GM18873 (cell line): ENCODE data around the gene WDR35.
A peak's percentile ranks its signal among the peaks of the same experiment; 100 is the strongest.

Source experiments
- ATAC-seq: cut with Tn5 transposase; IDR thresholded peaks from one replicate; pipeline ENCODE4 v1.9.1; 2021; ENCODE audit warnings: mild to moderate bottlenecking, moderate library complexity, moderate number of reproducible peaks; ENCODE audit not compliant: unreplicated experiment, low FRiP score

The WDR35 gene

DNA sequence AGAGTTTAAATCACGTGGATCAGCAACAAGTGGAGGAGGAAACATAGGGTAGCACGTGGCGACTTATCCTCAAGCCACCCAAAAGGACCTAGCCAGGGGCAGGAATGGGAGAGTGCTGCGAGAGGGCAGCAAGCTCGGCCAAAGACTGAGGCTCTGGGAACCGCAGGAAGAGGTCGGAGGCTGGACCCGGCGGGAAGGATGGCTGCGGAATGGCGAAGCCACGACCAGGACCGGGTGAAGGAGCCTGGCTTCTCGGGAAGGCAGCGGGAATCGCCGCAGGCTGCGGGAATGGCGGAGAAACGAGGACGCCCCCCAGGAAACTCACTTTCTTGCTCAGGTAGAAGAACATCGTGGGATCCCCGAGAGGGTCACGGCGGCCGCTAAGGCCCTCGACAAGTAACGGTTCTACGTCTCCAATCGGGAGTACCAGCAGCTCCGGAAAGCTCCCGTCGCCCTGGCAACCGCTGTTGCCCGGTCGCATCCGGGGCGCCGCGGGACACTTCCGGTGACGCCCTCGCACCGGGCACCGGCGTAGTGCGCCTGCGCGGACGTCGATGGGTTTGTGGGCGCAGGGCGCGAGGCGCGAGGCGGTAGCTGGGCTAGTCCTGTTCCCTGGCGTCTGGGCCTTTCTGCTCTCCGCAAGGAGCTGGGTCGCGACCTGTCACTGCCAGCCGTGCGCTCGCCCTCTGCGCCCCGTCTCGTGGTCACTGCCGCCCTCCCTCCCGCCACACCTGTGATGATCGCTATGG, at the start of gene WDR35:
Gene WDR35, minus strand, starts transcription at position 439 of the 749 bp plus-strand sequence. Its CDS starts 90 bp downstream, at position 349.
- peak; percentile 76 for ATAC-seq

DNA sequence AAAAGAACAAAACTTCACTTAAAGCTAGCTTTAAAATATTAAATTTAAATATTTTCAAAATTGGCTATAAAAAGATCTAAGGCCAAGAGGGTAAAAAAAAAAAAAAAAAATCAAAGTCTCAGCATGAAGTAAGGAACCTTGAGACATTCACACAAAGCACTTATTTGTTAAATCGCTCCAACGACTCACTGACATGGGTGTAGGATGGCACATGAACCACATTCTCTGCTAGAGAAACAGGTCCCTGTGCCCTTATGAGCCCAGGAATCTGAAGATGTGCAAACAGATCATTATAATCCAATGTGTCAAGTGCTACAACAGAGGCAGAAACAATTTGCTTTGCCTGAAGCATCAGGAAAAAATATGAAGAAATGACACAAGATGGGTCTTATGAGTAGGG, 47.8 kb upstream of the WDR35 start:
- no peak for ATAC-seq

DNA sequence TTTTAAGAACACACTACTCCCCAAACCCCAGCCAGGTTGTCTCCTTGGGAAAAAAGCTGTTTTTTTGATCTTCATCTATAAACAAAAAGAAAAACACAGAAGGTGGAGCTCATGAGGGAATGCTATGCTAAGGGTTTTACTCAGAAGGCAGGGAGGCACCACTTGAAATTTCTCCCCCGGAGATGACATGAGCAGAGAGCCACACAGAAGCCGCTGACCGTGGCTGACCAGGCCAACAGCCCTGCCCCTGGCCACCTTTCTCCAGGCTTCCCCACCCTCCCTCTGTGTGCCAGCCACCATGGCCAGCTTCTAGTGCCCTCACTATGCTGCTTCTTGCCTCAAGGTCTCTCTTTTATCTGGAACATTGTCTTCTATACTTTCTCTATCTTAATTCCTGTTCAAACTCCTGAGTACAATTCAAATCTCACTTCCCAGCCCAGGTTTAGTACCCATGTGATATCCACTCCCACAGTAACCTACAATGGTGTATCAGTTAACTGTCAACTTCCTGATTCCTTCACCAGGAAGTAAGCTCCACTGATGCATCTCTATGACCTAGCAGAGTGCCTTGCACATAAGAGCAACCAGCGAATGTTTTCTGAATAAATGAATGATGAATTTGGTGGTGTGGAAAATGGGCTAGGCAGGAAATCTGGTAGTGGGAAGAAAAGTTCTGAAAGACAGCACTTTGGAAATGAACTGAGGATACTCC, 46.2 kb upstream of the WDR35 start:
- no peak for ATAC-seq

DNA sequence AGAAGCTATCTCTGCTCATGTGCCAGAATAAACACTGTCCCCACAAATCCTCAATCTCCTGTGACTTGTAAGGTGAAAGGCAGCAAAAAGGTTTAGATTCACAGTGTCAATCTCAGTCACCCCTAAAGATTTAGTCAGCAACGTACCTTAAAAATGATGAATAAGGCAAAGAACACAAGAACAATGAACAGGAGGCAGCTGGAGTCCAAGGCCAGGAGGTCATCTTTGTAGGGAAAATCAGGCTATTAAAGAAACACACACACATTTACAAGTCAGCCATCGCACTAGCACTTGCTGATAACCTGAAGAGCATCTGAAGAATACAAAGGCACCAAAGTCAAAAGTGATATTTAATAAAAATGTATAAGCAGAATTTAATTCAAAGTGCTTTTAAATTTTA, 44.9 kb upstream of the WDR35 start:
- no peak for ATAC-seq

DNA sequence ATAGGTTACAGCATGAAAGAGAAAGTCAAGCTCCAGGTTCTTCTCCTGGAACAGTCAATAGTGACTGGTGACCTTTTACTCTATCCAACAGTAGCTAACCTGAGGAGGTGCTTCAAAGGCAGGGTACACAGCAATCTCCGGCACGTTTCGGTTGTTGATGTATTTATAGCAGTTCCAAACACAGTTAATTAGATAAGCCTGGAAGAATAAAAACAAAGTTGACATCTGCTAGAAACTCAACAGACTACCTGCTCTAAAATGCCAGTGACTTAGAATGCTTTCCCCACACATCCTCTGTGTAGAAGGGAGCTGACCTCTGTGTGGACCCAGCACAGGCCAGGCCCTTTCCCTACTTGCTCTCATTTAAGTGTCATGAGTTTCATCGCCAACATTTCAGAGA, 44.3 kb upstream of the WDR35 start:
- no peak for ATAC-seq

DNA sequence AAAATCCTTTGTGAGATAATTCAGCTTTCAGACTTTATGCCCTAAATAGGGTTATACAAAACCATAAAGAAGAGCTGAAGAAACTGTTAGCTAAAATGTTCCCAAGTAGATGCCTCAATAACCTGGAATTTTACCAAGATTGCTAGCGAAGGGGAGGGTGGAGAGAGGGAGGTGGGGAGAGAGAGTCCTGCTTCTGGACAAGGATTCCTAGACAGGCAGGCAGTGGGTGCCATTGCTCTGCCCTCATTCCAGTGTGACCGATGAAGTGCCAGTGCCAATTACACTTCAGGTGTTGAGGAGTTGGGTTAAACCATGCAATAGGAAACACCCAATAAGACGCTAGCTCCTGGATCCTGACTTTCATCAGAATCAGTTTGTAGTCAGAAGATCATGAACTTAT, 43.4 kb upstream of the WDR35 start:
- no peak for ATAC-seq

DNA sequence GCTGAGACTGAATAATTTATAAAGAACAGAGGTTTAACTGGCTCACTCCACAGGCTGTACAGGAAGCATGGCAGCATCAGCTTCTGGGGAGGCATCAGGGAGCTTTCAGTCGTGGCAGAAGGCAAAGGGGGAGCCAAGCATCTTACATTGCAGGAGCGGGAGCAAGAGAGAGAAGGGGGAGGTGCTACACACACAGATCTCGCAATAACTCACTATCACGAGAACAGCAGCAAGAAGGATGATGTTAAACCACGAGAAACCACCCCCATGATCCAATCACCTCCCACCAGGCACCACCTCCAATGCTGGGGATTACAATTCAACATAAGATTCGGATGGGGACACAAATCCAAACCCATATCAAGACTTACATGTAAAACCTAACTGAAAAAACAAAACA, 40.3 kb upstream of the WDR35 start:
- no peak for ATAC-seq

DNA sequence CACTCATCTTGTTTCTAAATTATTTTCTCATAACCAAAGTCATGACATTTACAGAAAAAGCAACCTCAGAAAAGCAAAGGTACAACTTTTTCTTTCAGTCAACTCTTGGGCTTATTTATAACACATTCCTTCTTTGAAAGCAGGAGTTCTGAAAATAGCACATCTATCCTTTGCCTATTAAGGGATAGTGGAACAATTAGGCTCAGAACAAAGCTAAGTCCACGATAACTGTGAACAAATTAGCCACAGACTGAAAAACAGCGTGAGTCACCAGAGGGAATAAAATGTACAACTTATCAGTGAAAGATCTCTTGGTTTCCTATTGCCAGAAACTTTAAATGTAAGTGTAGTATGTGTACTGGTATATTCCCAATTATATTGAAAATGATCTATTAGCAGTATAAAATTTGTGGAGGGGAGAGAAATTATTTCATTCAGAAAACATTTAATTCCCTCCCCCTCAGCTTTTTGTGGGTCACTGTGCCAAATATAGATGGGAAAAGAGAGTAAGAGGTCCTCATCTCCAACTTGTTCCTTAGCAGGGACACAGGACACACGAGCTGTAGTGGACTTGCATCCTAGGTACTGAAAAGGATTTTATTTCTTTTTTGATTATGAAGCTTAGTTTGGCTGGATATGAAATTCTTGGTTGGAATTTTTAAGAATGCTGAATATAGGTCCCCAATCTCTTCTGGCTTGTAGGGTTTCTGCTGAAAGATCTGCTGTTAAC, 38.0 kb upstream of the WDR35 start:
- no peak for ATAC-seq

DNA sequence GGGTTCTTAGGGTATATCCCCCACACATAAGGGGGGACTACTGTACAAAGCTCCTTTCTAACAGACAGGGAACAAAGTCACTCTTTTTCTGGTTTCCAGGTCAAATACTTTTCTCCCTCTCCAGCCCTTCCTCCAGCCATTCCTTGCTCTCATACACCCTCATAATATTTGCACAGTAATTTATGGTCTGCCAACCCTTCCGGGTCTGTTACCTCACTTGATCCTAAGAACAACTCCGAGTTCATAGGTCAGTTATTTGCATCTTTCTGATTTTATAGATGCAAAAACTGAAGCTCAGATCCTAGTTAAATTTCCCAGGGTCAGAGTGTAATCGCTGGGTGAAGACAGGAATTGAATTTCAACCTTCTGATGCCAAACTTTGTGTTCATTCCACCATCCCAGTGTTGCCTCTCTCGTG, 37.4 kb upstream of the WDR35 start:
- no peak for ATAC-seq

DNA sequence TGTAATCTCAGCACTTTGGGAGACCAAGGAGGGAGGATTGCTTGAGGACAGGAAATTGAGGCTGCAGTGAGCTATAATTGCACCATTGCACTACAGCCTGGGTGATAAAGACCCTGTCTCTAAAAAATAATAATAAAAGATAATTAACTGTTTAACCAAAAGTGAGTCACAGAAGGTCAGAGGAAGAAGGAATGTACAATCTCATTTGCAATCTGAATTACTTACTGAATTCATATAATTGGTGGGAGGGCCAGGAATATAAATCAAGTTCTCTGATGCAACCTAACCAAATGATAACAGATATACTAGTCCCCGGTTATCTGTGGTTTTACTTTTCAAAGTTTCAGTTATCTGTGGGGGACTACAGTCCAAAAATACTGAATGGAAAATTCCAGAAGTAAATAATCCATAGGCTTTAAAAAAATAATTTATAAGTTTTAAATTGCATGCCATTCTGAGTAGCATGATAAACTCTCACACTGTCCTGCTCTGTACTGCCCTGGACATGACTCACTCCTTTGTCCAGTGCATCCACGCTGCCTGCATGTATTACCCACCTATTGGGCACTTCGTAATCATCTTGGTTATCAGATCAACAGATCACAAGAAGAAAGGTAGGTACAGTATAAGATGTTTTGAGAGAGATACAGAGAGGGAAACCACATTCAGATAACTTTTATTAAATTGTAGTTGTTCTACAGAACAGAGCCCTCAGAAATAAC, 35.3 kb upstream of the WDR35 start:
- ATAC-seq = no peak

DNA sequence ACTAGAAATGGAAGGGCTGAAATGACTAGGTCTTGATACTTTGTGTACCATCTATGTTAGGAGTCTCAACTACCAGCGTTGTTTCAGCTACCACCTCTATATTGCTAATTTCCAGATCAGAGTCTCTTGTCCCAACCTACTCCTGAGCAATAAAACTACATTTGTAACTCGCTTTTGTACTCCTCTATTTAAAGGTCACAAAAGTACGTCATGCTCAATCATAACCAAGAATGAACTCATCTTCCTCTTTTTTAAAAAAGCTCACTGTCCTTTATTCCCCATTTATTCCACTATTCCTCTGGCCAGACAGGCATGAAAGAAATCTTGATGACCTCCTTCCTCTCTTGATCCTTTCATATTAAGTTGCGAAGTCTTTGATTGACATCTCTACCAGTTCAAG, 33.8 kb upstream of the WDR35 start:
- no peak for ATAC-seq

DNA sequence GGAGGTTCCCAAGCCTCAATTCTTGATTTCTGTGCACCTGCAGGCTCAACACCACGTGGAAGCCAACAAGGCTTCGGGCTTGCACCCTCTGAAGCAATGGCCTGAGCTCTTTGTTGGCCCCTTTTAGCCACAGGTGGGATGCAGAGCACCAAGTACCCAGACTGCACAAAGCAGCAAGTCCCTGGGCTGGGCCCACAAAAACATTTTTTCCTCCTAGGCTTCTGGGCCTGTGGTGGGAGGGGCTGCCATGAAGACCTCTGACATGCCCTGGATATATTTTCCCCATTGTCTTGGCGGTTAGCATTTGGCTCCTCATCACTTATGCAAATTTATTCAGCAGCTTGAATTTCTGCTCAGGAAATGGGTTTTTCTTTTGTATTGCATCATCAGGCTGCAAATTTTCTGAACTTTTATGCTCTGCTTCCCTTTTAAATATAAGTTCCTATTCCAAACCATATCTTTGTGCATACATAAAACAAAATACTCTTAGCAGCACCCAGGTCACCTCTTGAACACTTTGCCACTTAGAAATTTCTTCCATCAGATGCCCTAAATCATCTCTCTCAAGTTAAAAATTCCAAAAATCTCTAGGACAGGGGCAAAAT, 31.6 kb upstream of the WDR35 start:
- no peak for ATAC-seq

DNA sequence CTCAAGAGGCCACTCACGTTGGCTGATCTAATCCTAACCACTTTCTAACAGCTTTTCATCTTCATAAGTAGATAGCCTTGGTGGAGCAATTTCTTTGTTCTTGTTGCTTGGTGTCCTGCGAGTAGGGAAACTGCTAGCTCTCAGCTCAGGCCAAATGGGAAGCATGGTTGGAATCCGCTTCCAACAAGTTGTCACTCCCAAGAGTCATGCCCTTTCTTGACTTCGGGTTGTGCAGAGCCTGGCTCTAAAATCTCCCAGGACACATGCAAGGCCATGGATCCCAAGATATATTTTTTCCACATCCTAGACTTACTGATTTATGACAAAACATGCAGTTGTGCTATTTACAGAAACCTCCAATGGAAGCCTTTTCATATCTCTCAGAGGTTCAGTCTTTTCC, 29.8 kb upstream of the WDR35 start:
- ATAC-seq = no peak

DNA sequence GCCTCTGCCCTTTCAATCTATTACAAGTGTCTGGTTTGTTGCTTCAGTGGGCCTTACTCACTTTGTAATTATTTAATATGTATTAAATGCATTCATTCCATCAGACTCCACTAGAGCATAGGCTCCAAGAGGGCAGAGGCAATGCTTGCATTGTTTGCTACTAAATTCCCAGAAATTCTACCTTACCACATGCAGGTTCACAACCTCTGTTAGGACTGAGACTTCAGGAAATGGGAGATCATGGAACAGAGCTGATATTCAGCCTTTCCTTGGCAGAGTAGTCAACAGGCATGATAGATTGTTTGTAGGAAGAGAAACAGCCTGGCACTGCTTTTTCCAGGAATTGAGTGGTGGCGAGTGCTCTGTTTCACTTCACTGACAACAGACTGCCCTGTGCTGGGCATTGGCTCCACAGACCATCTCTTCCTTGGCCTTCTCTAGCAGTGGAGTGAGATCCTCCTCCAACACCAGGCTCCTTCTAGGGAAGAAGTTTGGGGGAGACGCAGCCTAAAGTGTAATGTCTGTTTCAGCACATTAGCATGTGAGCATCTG, 28.8 kb upstream of the WDR35 start:
- no peak for ATAC-seq

DNA sequence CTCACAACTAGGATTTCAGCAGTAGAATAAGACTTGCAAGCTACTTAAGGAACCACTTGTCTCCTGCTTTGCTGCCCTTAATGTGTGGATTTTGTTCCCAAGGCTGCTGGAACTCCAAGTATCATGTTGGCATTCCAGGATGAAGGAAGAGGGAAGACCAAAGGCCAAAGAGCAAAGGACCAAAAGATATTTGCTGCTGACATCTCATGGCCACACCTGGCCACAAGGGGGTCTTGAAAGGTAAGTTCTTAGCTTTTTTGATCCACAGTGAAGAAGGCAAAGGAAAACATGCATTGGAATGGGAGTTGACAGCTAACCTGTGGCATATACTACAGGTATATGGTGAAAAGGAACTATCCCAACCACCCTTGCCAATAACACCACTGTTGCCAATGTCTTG, 26.4 kb upstream of the WDR35 start:
- ATAC-seq = no peak

DNA sequence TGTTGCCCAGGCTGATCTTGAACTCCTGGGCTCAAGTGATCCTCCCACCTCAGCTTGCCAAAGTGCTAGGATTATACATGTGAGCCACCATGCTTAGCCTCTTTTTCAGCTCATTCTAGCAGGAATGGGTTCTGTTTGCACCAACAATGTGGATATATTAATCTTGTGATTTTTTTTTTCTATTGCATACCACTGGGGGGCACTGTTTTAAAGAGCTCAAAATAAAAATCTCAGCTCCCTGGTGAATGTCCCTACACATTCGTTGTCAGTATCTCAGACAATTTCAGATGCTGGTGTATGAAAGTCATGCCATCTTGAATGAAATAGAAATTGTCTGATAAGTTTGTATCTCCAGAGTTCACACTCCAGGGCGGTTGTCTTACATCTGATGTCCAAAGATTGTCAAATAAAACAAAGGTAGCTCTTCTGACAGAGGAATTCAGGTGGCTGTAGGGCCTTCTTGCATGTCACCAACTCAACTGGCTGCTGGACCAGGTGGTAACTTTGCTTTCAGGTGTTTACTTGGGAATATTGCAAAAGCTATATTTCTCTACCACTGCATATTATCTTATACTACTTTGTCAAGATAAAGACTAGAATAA, 25.7 kb upstream of the WDR35 start:
- no peak for ATAC-seq

DNA sequence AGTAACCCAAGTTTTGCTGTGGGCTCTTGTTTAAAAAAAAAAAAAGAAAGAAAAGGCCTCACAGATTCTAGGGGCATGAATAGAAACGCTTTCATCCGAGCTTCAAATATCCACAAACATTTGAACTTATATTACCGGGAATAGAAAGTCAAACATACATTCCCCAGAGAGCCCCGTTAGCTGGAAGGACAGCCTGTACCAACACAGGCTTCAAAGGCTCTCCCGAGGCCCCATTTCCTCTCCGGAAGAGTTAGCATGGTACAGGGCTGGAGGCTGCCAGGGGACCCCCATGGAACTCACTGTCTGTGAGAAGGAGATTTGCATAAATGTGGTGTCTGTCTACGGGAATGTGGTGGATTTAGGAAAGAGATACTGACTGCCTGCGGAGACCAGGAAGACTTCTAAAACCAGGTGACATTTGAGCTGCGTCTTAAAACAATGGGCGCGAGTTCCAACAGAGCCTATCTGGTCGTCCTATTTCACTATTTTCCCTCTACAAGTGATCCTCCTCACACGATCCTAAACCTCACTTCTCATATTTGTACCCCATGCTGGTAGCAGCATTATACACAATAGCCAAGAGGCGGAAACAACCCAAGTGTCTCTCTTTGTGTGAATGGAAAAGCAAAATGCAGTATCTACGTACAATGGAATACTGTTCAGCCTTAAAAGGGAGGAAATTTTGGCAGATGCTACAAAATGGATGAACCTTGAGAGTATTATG, 23.4 kb upstream of the WDR35 start:
- ATAC-seq = no peak

DNA sequence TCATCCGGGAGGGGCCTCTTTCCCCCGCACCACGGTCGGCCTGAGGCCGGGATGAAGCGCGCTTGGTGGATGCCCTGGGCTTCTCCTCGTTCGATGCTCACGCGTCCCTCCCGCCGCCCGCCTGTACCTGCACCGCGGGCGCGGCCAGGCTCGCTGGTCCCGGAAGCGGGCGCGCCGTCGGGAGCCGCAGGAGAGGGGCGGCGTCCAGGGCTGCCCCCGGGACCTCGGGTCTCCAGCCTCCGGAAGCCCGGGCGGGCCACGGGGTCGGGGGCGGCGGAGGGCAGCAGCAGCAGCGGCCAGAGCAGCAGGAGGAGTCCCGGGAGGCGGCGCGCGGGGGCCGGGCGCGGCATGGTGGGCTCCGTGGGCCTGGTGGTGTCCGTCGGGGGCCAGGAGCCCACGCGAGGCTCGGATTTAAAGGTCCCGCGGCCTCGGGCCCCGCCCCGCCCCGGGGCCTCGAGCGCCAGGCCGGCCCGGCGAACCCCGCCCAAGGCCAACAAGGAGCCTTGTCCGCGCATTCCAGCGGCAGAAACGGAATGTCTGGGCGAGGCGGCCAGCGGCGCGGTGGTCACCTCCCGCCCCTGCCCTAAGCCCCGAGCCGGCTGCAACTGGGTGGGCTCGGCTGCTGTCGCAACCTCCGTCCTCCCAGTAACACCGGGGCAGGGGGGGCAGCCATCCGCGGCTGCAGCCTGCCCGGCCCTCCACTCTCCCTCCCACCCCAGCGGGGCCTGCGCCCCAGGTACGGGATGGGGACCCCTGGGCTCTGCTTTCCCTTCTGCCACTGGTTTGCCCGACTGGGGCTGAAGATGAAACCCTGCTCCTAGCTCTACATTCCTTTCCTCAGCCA, 22.6 kb upstream of the WDR35 start, which contains the start of gene MATN3:
Gene MATN3, minus strand, starts transcription at position 387 of the 844 bp plus-strand sequence. Its CDS starts 37 bp downstream, at position 350.
- ATAC-seq = no peak
